SIG-M5 treated with dmso at 0.1 percent for 504 hours (cell line): ENCODE data around the gene RRP15.

Experiments used
- DNase-seq: peaks from one replicate; lab custom pipeline; 2025; ENCODE audit not compliant: unreplicated experiment; lab: John Stamatoyannopoulos, UW

Gene RRP15

GRCh38 chr1:218361298-218362065, 76.4 kb downstream of the RRP15 start:
- peak; percentile 53 for DNase-seq

- no peak for DNase-seq
Measured at GRCh38 chr1:218362418-218363076, 77.5 kb downstream of the RRP15 start.

GRCh38 chr1:218363141-218363540, 78.0 kb downstream of the RRP15 start:
- DNase-seq, result no peak

GRCh38 chr1:218364028-218364710, 79.1 kb downstream of the RRP15 start:
- DNase-seq, result no peak

- DNase-seq, result no peak
Measured at GRCh38 chr1:218365226-218365999, 80.3 kb downstream of the RRP15 start.

GRCh38 chr1:218366322-218367052, 81.4 kb downstream of the RRP15 start:
- DNase-seq, result no peak

GRCh38 chr1:218367118-218367517, 82.0 kb downstream of the RRP15 start:
- DNase-seq, result peak; percentile 27

- no peak for DNase-seq
Measured at GRCh38 chr1:218368686-218369085, 83.6 kb downstream of the RRP15 start.

- DNase-seq, result no peak
Measured at GRCh38 chr1:218369688-218370511, 84.8 kb downstream of the RRP15 start.

GRCh38 chr1:218371927-218372672, 87.0 kb downstream of the RRP15 start:
- DNase-seq, result no peak

GRCh38 chr1:218374401-218375353, 89.6 kb downstream of the RRP15 start:
- no peak for DNase-seq

GRCh38 chr1:218376722-218377121, 91.6 kb downstream of the RRP15 start:
- DNase-seq, result no peak

- peak; percentile 96 for DNase-seq
Measured at GRCh38 chr1:218377143-218377660, 92.1 kb downstream of the RRP15 start.

- DNase-seq, result peak; percentile 81
Measured at GRCh38 chr1:218380125-218380977, 95.3 kb downstream of the RRP15 start.

- no peak for DNase-seq
Measured at GRCh38 chr1:218382261-218382660, 97.2 kb downstream of the RRP15 start.

GRCh38 chr1:218383051-218383450, 98.0 kb downstream of the RRP15 start:
- DNase-seq, result no peak

- no peak for DNase-seq
Measured at GRCh38 chr1:218383681-218384080, 98.6 kb downstream of the RRP15 start.
